WTC11 (cell line): ENCODE measurements around the gene USP21. TPM values are rescaled to one million over a fixed set of nuclear protein-coding genes. Genes with fewer than 3 reads are reported as not detected.

Source experiments
- ATAC-seq: fragments of 200-7000 bp; cut with Tn5 transposase; 2 replicates; pipeline ENCODE4 v1.10.0; 2021; ENCODE audit warnings: mild to moderate bottlenecking, moderate library complexity
- CTCF ChIA-PET: fragments of 300-600 bp; sonication (Branson Sonifier 250); formaldehyde crosslinking; loops from one replicate; lab custom pipeline; 2021; ENCODE audit warnings: antibody characterized with exemption; lab: Charles Lee
- POLR2A ChIA-PET: fragments of 350-600 bp; sonication (Branson Sonifier 250); formaldehyde crosslinking; loops from one replicate; lab custom pipeline; 2021; ENCODE audit warnings: antibody characterized with exemption; lab: Charles Lee
- DNase-seq: peaks from one replicate; pipeline ENCODE4 v3.0.0; 2021; ENCODE audit warnings: low spot score
- H3K27ac Mint-ChIP-seq: 2 replicates; pipeline ENCODE4 v1.8.0; 2021; ENCODE audit warnings: mixed read lengths
- H3K27me3 Mint-ChIP-seq: 2 replicates; pipeline ENCODE4 v1.8.0; 2021; ENCODE audit warnings: low read depth, mild to moderate bottlenecking, moderate library complexity, mixed read lengths
- H3K36me3 Mint-ChIP-seq: 2 replicates; pipeline ENCODE4 v1.8.0; 2021; ENCODE audit warnings: mixed read lengths
- H3K4me1 Mint-ChIP-seq: 2 replicates; pipeline ENCODE4 v1.8.0; 2022; ENCODE audit warnings: mixed read lengths
- H3K4me3 Mint-ChIP-seq: 2 replicates; pipeline ENCODE4 v1.8.0; 2021; ENCODE audit warnings: mild to moderate bottlenecking, moderate library complexity, mixed read lengths
- H3K9me3 Mint-ChIP-seq: 2 replicates; pipeline ENCODE4 v1.8.0; 2021; ENCODE audit warnings: mixed read lengths
- CBFB ChIP-seq: sonication (generic); formaldehyde crosslinking; IDR thresholded peaks from 2 replicates; pipeline ENCODE4 v1.8.1; 2022; ENCODE audit warnings: mild to moderate bottlenecking, low read depth, missing genetic modification reagents
- GTF2I ChIP-seq: fragments of 250-450 bp; sonication (Bioruptor Pico); conservative IDR thresholded peaks from 2 replicates; pipeline ENCODE4 v1.4.0; 2021; ENCODE audit warnings: mild to moderate bottlenecking
- IRF1 ChIP-seq: sonication (generic); formaldehyde crosslinking; IDR thresholded peaks from 2 replicates; pipeline ENCODE4 v1.8.0; 2023; ENCODE audit warnings: missing genetic modification reagents
- IRF2 ChIP-seq: sonication (generic); formaldehyde crosslinking; IDR thresholded peaks from 2 replicates; pipeline ENCODE4 v1.8.0; 2022; ENCODE audit warnings: low read depth, missing genetic modification reagents, borderline replicate concordance
- RORB ChIP-seq: fragments of 250-450 bp; sonication (Bioruptor Pico); IDR thresholded peaks from 2 replicates; pipeline ENCODE4 v1.9.0; 2021; ENCODE audit warnings: mild to moderate bottlenecking
- SOX15 ChIP-seq: fragments of 250-450 bp; sonication (Bioruptor Pico); IDR thresholded peaks from 2 replicates; pipeline ENCODE4 v1.9.0; 2021; ENCODE audit warnings: mild to moderate bottlenecking
- TEAD1 ChIP-seq: sonication (generic); formaldehyde crosslinking; IDR thresholded peaks from 2 replicates; pipeline ENCODE4 v1.8.0; 2022; ENCODE audit warnings: mild to moderate bottlenecking, missing genetic modification reagents
- ZNF232 ChIP-seq: sonication (generic); formaldehyde crosslinking; IDR thresholded peaks from 2 replicates; pipeline ENCODE4 v1.8.0; 2022; ENCODE audit warnings: mild to moderate bottlenecking, missing genetic modification reagents
- ZNF263 ChIP-seq: sonication (generic); formaldehyde crosslinking; IDR thresholded peaks from 2 replicates; pipeline ENCODE4 v1.8.1; 2022; ENCODE audit warnings: low read depth, mild to moderate bottlenecking, moderate library complexity, missing genetic modification reagents
- ZNF416 ChIP-seq: fragments of 250-450 bp; sonication (Bioruptor Pico); IDR thresholded peaks from 2 replicates; pipeline ENCODE4 v1.9.0; 2021; ENCODE audit warnings: mild to moderate bottlenecking, inconsistent platforms
- ZSCAN18 ChIP-seq: fragments of 250-450 bp; sonication (Bioruptor Pico); IDR thresholded peaks from 2 replicates; pipeline ENCODE4 v2.1.2; 2022; ENCODE audit warnings: mild to moderate bottlenecking, moderate library complexity
- total RNA-seq: library from RNA; stranded (reverse); gene quantifications from 3 replicates; pipeline ENCODE4 v1.2.3, GENCODE V29; 2021
- TF ChIP-seq, protein P1 (sequence below): sonication (generic); formaldehyde crosslinking; IDR thresholded peaks from 2 replicates; pipeline ENCODE4 v1.8.0; 2022; ENCODE audit warnings: mild to moderate bottlenecking, missing genetic modification reagents
- TF ChIP-seq, protein P2 (sequence below): fragments of 250-450 bp; sonication (Bioruptor Pico); IDR thresholded peaks from 2 replicates; pipeline ENCODE4 v1.9.0; 2021; ENCODE audit warnings: moderate library complexity, mild to moderate bottlenecking, inconsistent platforms, borderline replicate concordance
- TF ChIP-seq, protein P3 (sequence below): fragments of 200-600 bp; IDR thresholded peaks from 2 replicates; pipeline ENCODE4 v1.8.0; 2022; ENCODE audit warnings: antibody characterized with exemption

The USP21 gene
- total RNA-seq, 1 experiment from 2014 or later, result 30.8 TPM

DNA sequence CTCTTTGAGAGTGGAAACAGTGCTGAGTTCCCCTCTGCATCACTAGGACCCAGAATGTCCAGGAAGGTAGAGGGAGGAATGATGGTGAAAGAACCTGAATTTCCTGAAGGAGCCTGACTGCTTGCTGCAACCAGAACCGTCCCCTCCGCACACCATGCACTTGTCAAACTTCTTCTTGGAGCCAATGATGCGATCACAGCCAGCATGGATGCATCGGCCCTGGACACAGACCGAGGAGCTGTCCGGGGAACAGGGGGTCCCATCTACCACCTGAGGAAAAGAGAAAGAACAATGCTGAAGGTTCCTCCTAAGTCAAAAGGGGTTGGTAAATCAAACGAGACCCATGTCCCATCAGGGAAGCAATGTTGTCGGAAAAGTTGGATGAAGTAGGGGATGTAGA lies 32.7 kb downstream of the USP21 start (continued):
- TF ChIP-seq, protein P1, sequence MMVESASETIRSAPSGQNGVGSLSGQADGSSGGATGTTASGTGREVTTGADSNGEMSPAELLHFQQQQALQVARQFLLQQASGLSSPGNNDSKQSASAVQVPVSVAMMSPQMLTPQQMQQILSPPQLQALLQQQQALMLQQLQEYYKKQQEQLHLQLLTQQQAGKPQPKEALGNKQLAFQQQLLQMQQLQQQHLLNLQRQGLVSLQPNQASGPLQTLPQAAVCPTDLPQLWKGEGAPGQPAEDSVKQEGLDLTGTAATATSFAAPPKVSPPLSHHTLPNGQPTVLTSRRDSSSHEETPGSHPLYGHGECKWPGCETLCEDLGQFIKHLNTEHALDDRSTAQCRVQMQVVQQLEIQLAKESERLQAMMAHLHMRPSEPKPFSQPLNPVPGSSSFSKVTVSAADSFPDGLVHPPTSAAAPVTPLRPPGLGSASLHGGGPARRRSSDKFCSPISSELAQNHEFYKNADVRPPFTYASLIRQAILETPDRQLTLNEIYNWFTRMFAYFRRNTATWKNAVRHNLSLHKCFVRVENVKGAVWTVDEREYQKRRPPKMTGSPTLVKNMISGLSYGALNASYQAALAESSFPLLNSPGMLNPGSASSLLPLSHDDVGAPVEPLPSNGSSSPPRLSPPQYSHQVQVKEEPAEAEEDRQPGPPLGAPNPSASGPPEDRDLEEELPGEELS, result no peak
- TF ChIP-seq IRF1 (CRISPR knock-in tag), result no peak
- no peak for TF ChIP-seq IRF2 (CRISPR knock-in tag)

DNA sequence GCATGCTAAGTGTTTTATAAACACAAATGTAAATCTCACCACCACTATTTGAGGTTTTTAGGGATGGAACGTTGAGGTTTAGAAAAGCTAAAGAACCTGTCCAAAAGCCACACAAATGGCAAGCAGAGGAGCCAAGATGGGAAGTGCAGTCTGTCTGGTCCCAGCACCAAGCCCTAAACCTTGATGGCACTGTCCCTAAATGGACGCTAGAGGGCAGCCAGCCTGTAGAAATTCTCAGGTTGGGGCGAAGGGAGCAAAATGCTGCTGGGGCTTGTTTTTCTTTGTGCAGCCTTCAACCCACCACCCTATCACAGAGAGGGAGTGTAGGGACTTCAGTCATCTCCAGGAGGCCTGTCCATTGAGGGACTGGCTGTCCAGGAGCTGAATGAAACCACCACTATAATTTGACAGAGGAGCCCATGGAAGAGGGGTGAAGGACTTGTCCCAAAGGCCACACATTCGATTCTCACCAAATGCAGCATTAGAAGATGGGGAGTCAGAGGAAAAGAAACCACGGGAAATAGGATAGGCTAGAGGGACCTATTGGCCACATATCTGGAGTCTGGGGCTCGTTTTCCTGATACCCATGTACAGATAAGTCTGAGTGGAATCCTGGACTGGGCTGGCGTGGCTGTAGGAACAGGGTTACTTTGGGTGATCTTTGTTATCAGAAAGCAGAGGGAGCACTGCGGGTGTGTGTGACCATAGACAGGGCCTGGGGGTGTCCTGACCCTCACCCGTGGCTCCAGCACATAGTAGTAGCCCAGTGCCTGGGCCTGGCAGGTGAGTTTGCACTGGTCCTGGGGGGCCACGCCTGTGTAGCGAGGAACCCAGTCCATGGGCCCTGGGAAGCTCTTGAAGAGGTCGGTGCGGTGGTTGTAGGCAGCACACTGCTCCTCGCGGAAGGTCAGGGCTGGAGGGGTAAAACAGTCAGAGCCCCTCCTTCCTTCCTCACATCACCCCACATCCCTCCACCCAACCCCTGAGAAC lies 33.5 kb downstream of the USP21 start:
- TF ChIP-seq TEAD1 (CRISPR knock-in tag) (no peak), ZNF263 (no peak), ZSCAN18 (CRISPR knock-in tag) (no peak), CBFB (CRISPR knock-in tag) (no peak), SOX15 (no peak)
- TF ChIP-seq, protein P2, sequence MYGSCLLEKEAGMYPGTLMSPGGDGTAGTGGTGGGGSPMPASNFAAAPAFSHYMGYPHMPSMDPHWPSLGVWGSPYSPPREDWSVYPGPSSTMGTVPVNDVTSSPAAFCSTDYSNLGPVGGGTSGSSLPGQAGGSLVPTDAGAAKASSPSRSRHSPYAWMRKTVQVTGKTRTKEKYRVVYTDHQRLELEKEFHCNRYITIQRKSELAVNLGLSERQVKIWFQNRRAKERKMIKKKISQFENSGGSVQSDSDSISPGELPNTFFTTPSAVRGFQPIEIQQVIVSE (CRISPR knock-in tag), result no peak
- TF ChIP-seq, protein P3, sequence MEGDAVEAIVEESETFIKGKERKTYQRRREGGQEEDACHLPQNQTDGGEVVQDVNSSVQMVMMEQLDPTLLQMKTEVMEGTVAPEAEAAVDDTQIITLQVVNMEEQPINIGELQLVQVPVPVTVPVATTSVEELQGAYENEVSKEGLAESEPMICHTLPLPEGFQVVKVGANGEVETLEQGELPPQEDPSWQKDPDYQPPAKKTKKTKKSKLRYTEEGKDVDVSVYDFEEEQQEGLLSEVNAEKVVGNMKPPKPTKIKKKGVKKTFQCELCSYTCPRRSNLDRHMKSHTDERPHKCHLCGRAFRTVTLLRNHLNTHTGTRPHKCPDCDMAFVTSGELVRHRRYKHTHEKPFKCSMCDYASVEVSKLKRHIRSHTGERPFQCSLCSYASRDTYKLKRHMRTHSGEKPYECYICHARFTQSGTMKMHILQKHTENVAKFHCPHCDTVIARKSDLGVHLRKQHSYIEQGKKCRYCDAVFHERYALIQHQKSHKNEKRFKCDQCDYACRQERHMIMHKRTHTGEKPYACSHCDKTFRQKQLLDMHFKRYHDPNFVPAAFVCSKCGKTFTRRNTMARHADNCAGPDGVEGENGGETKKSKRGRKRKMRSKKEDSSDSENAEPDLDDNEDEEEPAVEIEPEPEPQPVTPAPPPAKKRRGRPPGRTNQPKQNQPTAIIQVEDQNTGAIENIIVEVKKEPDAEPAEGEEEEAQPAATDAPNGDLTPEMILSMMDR, result peak; percentile 71
- POLR2A ChIA-PET, result interaction anchor here (1.1 kb wide), 1 partner anchor 10 kb away, joined by 3 read pairs; no protein-coding TSS in a partner anchor
- DNase-seq (peak; percentile 68), ATAC-seq (peak; percentile 72)
- Mint-ChIP-seq H3K27me3 (no peaks in the 10 kb centered on the region), H3K4me1 (peaks cover 24% of the 10 kb centered on the region), H3K36me3 (0 out of 2 replicates have a peak, but pooled peaks cover 3% of the 10 kb centered on the region), H3K27ac (peak overlapping the region; percentile 47), H3K9me3 (no peaks in the 10 kb centered on the region), H3K4me3 (no peak overlapping the region)
- CTCF ChIA-PET, result interaction anchor here (0.5 to 3.2 kb wide), 12 partner anchors 8 to 197 kb away, joined by 3 to 22 read pairs (median 4); partner anchors contain the start of genes B4GALT3, NDUFS2, PPOX and TOMM40L

DNA sequence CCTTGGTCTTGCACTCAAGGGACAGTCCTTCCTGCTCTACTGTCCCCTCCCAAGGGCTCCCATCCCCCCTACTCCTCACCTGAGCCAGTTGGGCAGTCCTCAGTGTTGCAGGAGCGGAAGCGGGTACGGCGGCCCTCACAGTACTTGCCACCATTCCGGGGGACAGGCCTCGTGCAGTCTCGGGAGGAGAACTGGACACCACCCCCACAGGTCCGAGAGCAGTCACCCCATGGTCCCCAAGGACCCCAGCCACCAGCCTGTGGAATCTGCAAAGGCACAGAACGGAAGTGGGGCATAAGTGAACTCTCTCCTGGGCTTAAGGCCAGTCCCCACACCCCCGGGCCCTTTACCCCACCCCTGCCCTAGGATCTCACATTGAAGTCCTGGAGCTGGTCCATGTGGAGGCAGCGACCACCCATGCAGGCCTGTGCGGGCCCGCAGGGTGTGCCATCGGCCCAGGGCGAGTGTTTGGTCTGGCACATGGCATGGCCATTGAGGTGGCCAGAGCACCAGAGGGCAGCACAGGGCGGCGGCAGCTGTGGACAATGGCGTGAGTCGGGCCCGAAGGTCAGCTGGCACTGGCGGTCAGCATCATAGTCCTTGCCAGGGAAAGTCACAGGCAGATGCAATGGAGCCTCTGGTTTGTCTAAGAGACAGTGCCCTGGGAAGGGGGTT lies 34.4 kb downstream of the USP21 start:
- no peak overlapping the region for H3K4me3 Mint-ChIP-seq
- TF ChIP-seq RORB (CRISPR knock-in tag), result no peak
- TF ChIP-seq ZNF416 (CRISPR knock-in tag), result no peak
- TF ChIP-seq ZNF232, result no peak
- TF ChIP-seq GTF2I, result no peak
- TF ChIP-seq, all 79 proteins: peak for 0
- H3K36me3 Mint-ChIP-seq, result 0 out of 2 replicates have a peak, but pooled peaks cover 3% of the 10 kb centered on the region
- ChIA-PET POLR2A (interaction anchor here (1.1 kb wide), 1 partner anchor 9 kb away, joined by 3 read pairs; no protein-coding TSS in a partner anchor), CTCF (interaction anchor here (0.5 to 2.0 kb wide), 10 partner anchors 9 to 188 kb away, joined by 3 to 13 read pairs (median 3); partner anchors contain the start of gene TOMM40L)
- H3K4me1 Mint-ChIP-seq, result peaks cover 32% of the 10 kb centered on the region
- no peak overlapping the region for H3K27ac Mint-ChIP-seq
- DNase-seq (no peak), ATAC-seq (no peak)
- no peaks in the 10 kb centered on the region for H3K27me3 Mint-ChIP-seq
- no peaks in the 10 kb centered on the region for H3K9me3 Mint-ChIP-seq
